Mesendoderm (in vitro differentiated cells): ENCODE results near the gene METTL1. TPM values are rescaled to one million over a fixed set of nuclear protein-coding genes. Genes with fewer than 3 reads are reported as not detected.

Experiments used
- DNase-seq: peaks from one replicate; pipeline ENCODE4 v3.0.0; 2013
- H2AK5ac ChIP-seq: 2 replicates; pipeline ENCODE4 v1.6.1; 2013; ENCODE audit warnings: low read length, inconsistent platforms
- H2BK120ac ChIP-seq: 2 replicates; pipeline ENCODE4 v1.6.1; 2013; ENCODE audit warnings: low read depth, mild to moderate bottlenecking, low read length, moderate library complexity, mixed read lengths
- H2BK15ac ChIP-seq: replicated peaks from 2 replicates; pipeline ENCODE4 v1.6.1; 2013; ENCODE audit warnings: low read depth, mild to moderate bottlenecking, moderate library complexity
- H2BK5ac ChIP-seq: 2 replicates; pipeline ENCODE4 v1.6.1; 2013; ENCODE audit warnings: low read length, inconsistent platforms
- H3K18ac ChIP-seq: 2 replicates; pipeline ENCODE4 v1.6.1; 2013; ENCODE audit warnings: mild to moderate bottlenecking, low read length, mixed read lengths
- H3K23ac ChIP-seq: one replicate; pipeline ENCODE4 v1.6.1; 2013; ENCODE audit warnings: low read length
- H3K27ac ChIP-seq: 2 replicates; pipeline ENCODE4 v1.5.1; 2013; ENCODE audit warnings: low read depth, mild to moderate bottlenecking, inconsistent platforms, low read length, moderate library complexity
- H3K27me3 ChIP-seq: 2 replicates; pipeline ENCODE4 v1.6.1; 2013; ENCODE audit warnings: low read length, control low read depth, mild to moderate bottlenecking, inconsistent platforms; ENCODE audit not compliant: insufficient read depth, poor library complexity
- H3K36me3 ChIP-seq: 2 replicates; pipeline ENCODE4 v1.6.1; 2013; ENCODE audit warnings: low read length, inconsistent platforms; ENCODE audit not compliant: control insufficient read depth, insufficient read depth
- H3K4ac ChIP-seq: one replicate; pipeline ENCODE4 v1.6.1; 2013; ENCODE audit warnings: low read depth, mild to moderate bottlenecking, low read length, moderate library complexity
- H3K4me1 ChIP-seq: 2 replicates; pipeline ENCODE4 v1.6.1; 2013; ENCODE audit warnings: low read depth, low read length, inconsistent platforms; ENCODE audit not compliant: control insufficient read depth
- H3K4me2 ChIP-seq: 2 replicates; pipeline ENCODE4 v1.6.1; 2013; ENCODE audit warnings: low read length
- H3K4me3 ChIP-seq: 2 replicates; pipeline ENCODE4 v1.5.1; 2013; ENCODE audit warnings: mild to moderate bottlenecking, low read length
- H3K56ac ChIP-seq: one replicate; pipeline ENCODE4 v1.6.1; 2013; ENCODE audit warnings: low read length
- H3K79me1 ChIP-seq: 2 replicates; pipeline ENCODE4 v1.6.1; 2013; ENCODE audit warnings: low read length, inconsistent platforms
- H3K79me2 ChIP-seq: 2 replicates; pipeline ENCODE4 v1.6.1; 2013; ENCODE audit warnings: mild to moderate bottlenecking, low read length; ENCODE audit not compliant: control insufficient read depth, insufficient read depth
- H3K9ac ChIP-seq: 2 replicates; pipeline ENCODE4 v1.6.1; 2013; ENCODE audit warnings: low read length, inconsistent platforms
- H4K5ac ChIP-seq: one replicate; pipeline ENCODE4 v1.6.1; 2013; ENCODE audit warnings: low read length
- H4K8ac ChIP-seq: one replicate; pipeline ENCODE4 v1.6.1; 2013; ENCODE audit warnings: low read depth, mild to moderate bottlenecking, control low read depth, low read length, moderate library complexity
- WGBS: extraction: QIAGEN DNeasy Blood & Tissue Kit; methylation state at CpG from one replicate; pipeline ENCODE4 v1.1.7; 2013; ENCODE audit warnings: low lambda C conversion rate, missing lambda C conversion rate; ENCODE audit not compliant: insufficient coverage; ENCODE audit errors: extremely low coverage; 5-methylcytosine and 5-hydroxymethylcytosine counted together
- small RNA-seq: library from polyadenylated mRNA; stranded (forward); fragments of <200 nt; extraction: miRNeasy Mini kit (QIAGEN cat#:217004); gene quantifications from one replicate; pipeline ENCODE3, GENCODE V24; 2013; ENCODE audit not compliant: insufficient read depth

The METTL1 gene

DNA sequence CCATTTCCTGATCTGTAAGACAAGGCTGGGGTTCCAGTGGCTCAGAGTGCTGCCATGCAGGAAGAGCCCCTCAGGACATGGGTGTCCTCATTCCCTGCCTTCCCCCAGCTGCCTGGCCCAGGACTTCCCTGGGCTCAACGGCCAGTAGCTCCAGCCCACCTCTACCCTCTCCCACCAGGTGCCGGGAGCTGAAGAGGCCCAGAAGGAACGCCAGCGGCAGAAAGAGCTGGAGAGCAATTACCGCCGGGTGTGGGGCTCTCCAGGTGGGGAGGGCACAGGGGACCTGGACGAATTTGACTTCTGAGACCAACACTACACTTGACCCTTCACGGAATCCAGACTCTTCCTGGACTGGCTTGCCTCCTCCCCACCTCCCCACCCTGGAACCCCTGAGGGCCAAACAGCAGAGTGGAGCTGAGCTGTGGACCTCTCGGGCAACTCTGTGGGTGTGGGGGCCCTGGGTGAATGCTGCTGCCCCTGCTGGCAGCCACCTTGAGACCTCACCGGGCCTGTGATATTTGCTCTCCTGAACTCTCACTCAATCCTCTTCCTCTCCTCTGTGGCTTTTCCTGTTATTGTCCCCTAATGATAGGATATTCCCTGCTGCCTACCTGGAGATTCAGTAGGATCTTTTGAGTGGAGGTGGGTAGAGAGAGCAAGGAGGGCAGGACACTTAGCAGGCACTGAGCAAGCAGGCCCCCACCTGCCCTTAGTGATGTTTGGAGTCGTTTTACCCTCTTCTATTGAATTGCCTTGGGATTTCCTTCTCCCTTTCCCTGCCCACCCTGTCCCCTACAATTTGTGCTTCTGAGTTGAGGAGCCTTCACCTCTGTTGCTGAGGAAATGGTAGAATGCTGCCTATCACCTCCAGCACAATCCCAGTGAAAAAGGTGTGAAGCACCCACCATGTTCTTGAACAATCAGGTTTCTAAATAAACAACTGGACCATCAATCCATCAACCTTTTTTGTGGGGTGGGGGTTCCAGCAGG is 51.0 kb downstream of the METTL1 start:
- no peaks in the 10 kb centered on the region for H3K27me3 ChIP-seq
- H2BK120ac ChIP-seq = no peak overlapping the region
- H2AK5ac ChIP-seq = no peak overlapping the region
- H3K4me1 ChIP-seq = no peaks in the 10 kb centered on the region
- no CpG with 5 or more reads among the region's 11 CpGs for WGBS
- H3K56ac ChIP-seq = no peak overlapping the region
- no peak overlapping the region for H3K4ac ChIP-seq
- H4K8ac ChIP-seq = no peak overlapping the region
- H3K27ac ChIP-seq = no peak overlapping the region
- no peak overlapping the region for H3K18ac ChIP-seq
- H3K79me1 ChIP-seq = no peaks in the 10 kb centered on the region
- H3K36me3 ChIP-seq = peaks cover 6% of the 10 kb centered on the region
- no peak overlapping the region for H2BK15ac ChIP-seq
- no peak for DNase-seq
- no peak overlapping the region for H3K4me3 ChIP-seq
- no peak overlapping the region for H3K23ac ChIP-seq
- no peak overlapping the region for H2BK5ac ChIP-seq
- H3K79me2 ChIP-seq = no peaks in the 10 kb centered on the region
- no peak overlapping the region for H4K5ac ChIP-seq
- H3K4me2 ChIP-seq = no peak overlapping the region
- H3K9ac ChIP-seq = no peak overlapping the region

- no peak overlapping the region for H2BK5ac ChIP-seq
- no CpG with 5 or more reads among the region's 20 CpGs for WGBS
- no peak overlapping the region for H3K9ac ChIP-seq
- H4K5ac ChIP-seq = no peak overlapping the region
- no peak overlapping the region for H3K23ac ChIP-seq
- H3K4me1 ChIP-seq = no peaks in the 10 kb centered on the region
- no peak overlapping the region for H2AK5ac ChIP-seq
- no peak overlapping the region for H3K56ac ChIP-seq
- no peak for DNase-seq
- H3K79me1 ChIP-seq = no peaks in the 10 kb centered on the region
- peaks cover 6% of the 10 kb centered on the region for H3K36me3 ChIP-seq
- no peak overlapping the region for H3K18ac ChIP-seq
- H3K27me3 ChIP-seq = no peaks in the 10 kb centered on the region
- H2BK15ac ChIP-seq = no peak overlapping the region
- no peak overlapping the region for H3K27ac ChIP-seq
- H4K8ac ChIP-seq = no peak overlapping the region
- H3K79me2 ChIP-seq = no peaks in the 10 kb centered on the region
- no peak overlapping the region for H3K4ac ChIP-seq
- no peak overlapping the region for H3K4me2 ChIP-seq
- no peak overlapping the region for H3K4me3 ChIP-seq
- H2BK120ac ChIP-seq = no peak overlapping the region
These were observed 51.9 kb downstream of the METTL1 start for GRCh38 chr12:57719777-57720605.

DNA sequence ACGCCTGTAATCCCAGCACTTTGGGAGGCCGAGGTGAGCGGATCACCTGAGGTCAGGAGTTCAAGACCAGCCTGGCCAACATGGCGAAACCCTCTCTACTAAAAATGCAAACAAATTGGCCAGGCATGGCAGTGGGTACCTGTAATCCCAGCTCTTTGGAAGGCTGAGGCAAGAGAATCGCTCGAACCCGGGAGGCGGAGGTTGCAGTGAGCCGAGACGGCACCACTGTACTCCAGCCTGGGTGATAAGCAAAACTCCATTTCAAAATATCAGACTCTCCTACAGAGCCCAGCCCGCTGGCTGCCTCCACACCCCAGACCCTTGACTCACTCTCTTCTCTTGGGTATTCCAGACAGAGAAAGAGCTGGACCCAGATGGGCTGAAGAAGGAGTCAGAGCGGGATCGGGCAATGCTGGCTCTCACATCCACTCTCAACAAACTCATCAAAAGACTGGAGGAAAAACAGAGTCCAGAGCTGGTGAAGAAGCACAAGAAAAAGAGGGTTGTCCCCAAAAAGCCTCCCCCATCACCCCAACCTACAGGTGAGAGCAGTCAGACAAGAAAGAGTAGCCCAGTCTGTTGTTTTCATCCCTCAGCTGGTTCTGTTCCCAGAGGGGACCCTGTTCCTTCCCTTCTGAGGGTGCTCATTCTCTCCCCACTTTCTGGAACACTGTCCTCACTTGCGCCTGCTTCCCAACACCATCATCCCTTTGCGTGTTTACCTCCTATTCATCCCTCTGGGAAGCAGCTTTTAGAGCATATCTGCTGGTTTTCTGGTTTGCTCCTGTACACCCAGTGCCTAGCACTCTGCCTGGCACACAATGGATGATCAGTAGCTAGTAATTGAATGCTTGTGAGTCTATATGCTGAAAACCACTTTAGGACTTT is 53.0 kb downstream of the METTL1 start:
- H3K23ac ChIP-seq = no peak overlapping the region
- no peak overlapping the region for H3K18ac ChIP-seq
- no peaks in the 10 kb centered on the region for H3K79me2 ChIP-seq
- H3K4me3 ChIP-seq = no peak overlapping the region
- no peak overlapping the region for H3K4me2 ChIP-seq
- no peak overlapping the region for H3K4ac ChIP-seq
- no peak overlapping the region for H4K8ac ChIP-seq
- peaks cover 6% of the 10 kb centered on the region for H3K36me3 ChIP-seq
- no peaks in the 10 kb centered on the region for H3K27me3 ChIP-seq
- no peak for DNase-seq
- no peaks in the 10 kb centered on the region for H3K79me1 ChIP-seq
- no peak overlapping the region for H2BK15ac ChIP-seq
- H2BK5ac ChIP-seq = no peak overlapping the region
- no CpG with 5 or more reads among the region's 15 CpGs for WGBS
- H3K27ac ChIP-seq = no peak overlapping the region
- H3K56ac ChIP-seq = no peak overlapping the region
- no peak overlapping the region for H4K5ac ChIP-seq
- H3K4me1 ChIP-seq = no peaks in the 10 kb centered on the region
- no peak overlapping the region for H3K9ac ChIP-seq
- no peak overlapping the region for H2AK5ac ChIP-seq
- H2BK120ac ChIP-seq = no peak overlapping the region

Small RNA genes lying within 50 kb of the gene (small RNA-seq; reads per million reads assigned to genes)
- gene RNU6-1083P = not detected
